Measurements from ENCODE around the gene POLR2C. TPM values are rescaled to one million over a fixed set of nuclear protein-coding genes. Genes with fewer than 3 reads are reported as not detected.

The POLR2C gene
- total RNA-seq, result 100 to 1,000 TPM in 3 of 4 donors, 10 to 100 TPM in 1; 77.1 to 146 (median 101) TPM

DNA sequence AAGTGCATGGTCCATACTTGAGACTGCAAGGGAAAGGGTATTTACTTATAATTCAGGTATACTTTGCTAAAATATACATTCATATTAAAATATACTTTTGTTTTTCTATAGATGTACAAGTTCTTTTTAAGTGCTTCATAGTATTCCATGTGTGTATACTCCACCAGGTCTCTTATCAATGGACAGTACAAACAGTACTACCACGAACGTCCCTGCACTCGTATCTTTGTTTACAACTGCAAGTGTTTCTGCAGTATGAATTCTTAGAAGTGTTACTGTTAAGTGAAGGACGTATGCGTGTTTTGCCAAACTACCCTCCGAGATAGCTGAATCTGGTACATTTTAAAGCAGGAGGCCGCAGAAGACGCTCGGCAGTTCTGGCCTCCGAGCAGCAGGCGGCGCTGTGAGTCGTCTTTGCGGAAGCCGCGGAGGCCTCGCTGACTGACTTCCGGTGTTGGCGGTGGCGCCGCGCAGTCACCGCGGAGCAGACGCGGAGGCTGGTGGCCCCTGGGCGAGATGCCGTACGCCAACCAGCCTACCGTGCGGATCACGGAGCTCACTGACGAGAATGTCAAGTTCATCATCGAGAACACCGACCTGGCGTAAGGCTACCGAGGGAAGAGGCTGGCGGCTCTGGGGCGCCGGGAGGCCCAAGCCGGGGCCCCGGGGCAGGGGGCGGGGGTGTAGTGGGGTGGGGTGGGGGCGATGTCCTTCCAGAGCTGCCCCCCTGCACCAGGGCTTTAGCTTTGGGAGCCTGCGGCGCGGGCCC lies at the start of gene POLR2C:
Gene POLR2C (plus strand): TSS at position 471 of the 769 bp plus-strand sequence. CDS start 46 bp downstream, at position 517.
- WGBS, 2 donors, result 1 to 2% methylated on average over 18 to 47 of the region's 47 CpGs
- peaks cover 0 to 71% (median 12%) of the 10 kb centered on the region in 3 donors for H3K36me3 ChIP-seq
- TF ChIP-seq POLR2A (IDR thresholded peaks at IDR 0.05) (peak; percentile 71 to 85), EP300 (IDR thresholded peaks at IDR 0.05) (peak; percentile 59 to 98)
- TF ChIP-seq, protein P1, sequence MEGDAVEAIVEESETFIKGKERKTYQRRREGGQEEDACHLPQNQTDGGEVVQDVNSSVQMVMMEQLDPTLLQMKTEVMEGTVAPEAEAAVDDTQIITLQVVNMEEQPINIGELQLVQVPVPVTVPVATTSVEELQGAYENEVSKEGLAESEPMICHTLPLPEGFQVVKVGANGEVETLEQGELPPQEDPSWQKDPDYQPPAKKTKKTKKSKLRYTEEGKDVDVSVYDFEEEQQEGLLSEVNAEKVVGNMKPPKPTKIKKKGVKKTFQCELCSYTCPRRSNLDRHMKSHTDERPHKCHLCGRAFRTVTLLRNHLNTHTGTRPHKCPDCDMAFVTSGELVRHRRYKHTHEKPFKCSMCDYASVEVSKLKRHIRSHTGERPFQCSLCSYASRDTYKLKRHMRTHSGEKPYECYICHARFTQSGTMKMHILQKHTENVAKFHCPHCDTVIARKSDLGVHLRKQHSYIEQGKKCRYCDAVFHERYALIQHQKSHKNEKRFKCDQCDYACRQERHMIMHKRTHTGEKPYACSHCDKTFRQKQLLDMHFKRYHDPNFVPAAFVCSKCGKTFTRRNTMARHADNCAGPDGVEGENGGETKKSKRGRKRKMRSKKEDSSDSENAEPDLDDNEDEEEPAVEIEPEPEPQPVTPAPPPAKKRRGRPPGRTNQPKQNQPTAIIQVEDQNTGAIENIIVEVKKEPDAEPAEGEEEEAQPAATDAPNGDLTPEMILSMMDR (IDR thresholded peaks at IDR 0.05), result peak; percentile 90 to 97 (median 96)
- H3K27me3 ChIP-seq, result no peaks in the 10 kb centered on the region
- peak within 1 kb of the TSS; percentile 97 to 99 (median 97) for H3K4me3 ChIP-seq
- H3K4me1 ChIP-seq, result peaks cover 0 to 33% (median 18%) of the 10 kb centered on the region in 4 donors
- peak within 1 kb of the TSS; percentile 90 to 94 (median 94) for H3K27ac ChIP-seq
- no peaks in the 10 kb centered on the region for H3K9me3 ChIP-seq
- DNase-seq (ENCODE audit: low spot score in 2 of 2), result peak; percentile 80 to 87

DNA sequence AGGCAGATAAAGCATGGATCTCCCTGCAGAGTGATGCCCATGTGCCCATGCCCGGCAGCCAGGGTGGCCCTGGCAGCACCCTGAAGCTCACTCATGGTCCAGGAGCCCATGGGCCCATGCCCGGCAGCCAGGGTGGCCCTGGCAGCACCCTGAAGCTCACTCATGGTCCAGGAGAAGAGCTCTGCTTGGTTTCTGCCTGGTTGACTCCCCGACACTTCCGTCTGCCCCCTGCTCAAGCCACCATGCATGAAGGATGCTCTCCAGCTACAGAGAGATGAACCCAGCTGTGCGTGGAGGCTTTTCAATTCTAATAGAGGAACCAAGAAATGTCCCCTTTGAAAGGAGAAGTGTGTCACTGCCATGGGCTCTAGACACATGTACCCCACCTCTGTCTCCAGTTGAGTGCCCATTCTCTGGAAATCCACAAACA lies 49.2 kb upstream of the POLR2C start:
- no peaks in the 10 kb centered on the region for H3K9me3 ChIP-seq
- H3K4me3 ChIP-seq, result no peak overlapping the region
- H3K4me1 ChIP-seq, result peaks cover 0 to 26% (median 11%) of the 10 kb centered on the region in 4 donors
- no peak overlapping the region for H3K27ac ChIP-seq
- WGBS, 2 donors, result 79 to 95% methylated on average over 3 to 5 of the region's 5 CpGs
- TF ChIP-seq, protein P1 (IDR thresholded peaks at IDR 0.05), result no peak
- TF ChIP-seq POLR2A (IDR thresholded peaks at IDR 0.05) (no peak), EP300 (IDR thresholded peaks at IDR 0.05) (no peak)
- DNase-seq (ENCODE audit: low spot score in 2 of 2), result no peak
- no peaks in the 10 kb centered on the region for H3K36me3 ChIP-seq
- no peaks in the 10 kb centered on the region for H3K27me3 ChIP-seq

DNA sequence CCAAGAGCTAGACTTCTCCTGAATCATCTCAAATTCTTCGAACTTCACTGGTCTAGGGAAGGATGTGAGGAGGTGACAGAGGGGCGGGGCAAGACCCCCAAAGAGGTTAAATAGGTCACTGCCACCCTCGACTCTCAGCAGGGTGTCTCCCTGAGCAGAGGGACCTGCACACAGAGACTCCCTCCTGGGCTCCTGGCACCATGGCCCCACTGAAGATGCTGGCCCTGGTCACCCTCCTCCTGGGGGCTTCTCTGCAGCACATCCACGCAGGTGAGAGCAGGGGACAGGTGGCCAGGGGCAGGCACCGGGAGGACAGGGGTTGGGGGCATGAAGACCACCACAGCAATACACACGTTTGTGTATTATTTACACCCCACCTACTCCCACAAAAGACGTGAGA lies 48.7 kb upstream of the POLR2C start:
- no peak for DNase-seq (ENCODE audit: low spot score in 2 of 2)
- H3K36me3 ChIP-seq, result no peaks in the 10 kb centered on the region
- no peaks in the 10 kb centered on the region for H3K27me3 ChIP-seq
- TF ChIP-seq, protein P1 (IDR thresholded peaks at IDR 0.05), result no peak
- no peak for TF ChIP-seq EP300 (IDR thresholded peaks at IDR 0.05)
- TF ChIP-seq POLR2A (IDR thresholded peaks at IDR 0.05), result no peak
- no peak overlapping the region for H3K27ac ChIP-seq
- H3K9me3 ChIP-seq, result no peaks in the 10 kb centered on the region
- peaks cover 0 to 30% (median 12%) of the 10 kb centered on the region in 4 donors for H3K4me1 ChIP-seq
- no peak overlapping the region for H3K4me3 ChIP-seq
- 79 to 84% methylated on average over 7 of the region's 7 CpGs for WGBS, 2 donors

DNA sequence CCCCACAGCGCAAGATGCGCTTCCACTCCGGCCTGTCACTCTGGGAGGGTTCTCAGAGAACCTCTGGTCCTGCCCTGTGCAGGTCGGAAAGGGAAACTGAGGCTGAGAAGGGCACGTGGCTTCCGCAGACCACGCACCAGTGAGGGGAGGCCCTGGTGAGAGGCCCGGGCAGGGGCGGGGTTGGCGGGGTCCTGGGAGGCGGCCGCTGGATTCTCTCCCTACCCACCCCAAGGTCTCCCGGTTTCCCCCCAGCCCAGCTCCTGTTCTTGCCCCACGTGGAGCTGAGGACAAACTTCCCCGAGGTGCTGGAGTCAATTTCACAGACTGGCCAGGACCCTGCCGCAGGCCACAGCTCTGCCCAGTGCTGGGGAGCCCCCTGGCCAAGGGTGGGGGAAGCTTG lies 46.4 kb upstream of the POLR2C start:
- H3K27ac ChIP-seq, result peak overlapping the region in 2 of 4 donors; percentile 63 to 82
- no peaks in the 10 kb centered on the region for H3K27me3 ChIP-seq
- TF ChIP-seq EP300 (IDR thresholded peaks at IDR 0.05) (no peak), POLR2A (IDR thresholded peaks at IDR 0.05) (no peak)
- TF ChIP-seq, protein P1 (IDR thresholded peaks at IDR 0.05), result no peak
- no peak overlapping the region for H3K4me3 ChIP-seq
- DNase-seq (ENCODE audit: low spot score in 2 of 2), result no peak
- 83 to 84% methylated on average over 13 to 16 of the region's 16 CpGs for WGBS, 2 donors
- H3K4me1 ChIP-seq, result peaks cover 0 to 34% (median 14%) of the 10 kb centered on the region in 4 donors
- no peaks in the 10 kb centered on the region for H3K9me3 ChIP-seq
- no peaks in the 10 kb centered on the region for H3K36me3 ChIP-seq

DNA sequence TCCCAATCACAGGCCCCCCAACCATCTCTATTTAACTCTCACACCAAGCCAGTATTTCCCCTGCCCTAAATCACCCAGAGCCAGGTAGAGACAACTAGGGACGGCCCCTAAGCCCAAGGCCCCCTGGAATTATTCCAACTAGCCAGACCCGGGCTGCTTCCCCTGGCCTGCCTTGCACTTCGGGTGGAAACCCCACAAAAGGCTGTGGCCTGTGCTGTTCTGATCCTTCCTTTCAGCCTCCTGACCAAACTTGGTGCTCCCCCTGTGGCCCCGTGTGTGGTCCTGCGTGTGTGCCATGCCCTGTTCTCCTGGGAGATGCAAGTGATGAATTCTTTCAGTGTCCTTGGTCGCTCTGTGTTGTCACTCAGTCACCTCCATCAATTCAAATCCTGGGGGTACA lies 43.0 kb upstream of the POLR2C start:
- WGBS, 2 donors, result 69 to 72% methylated on average over 6 of the region's 6 CpGs
- Histone ChIP-seq H3K36me3 (no peaks in the 10 kb centered on the region), H3K27ac (peak overlapping the region in 3 of 4 donors; percentile 10 to 51 (median 21)), H3K4me3 (no peak overlapping the region), H3K4me1 (peaks cover 0 to 47% (median 17%) of the 10 kb centered on the region in 4 donors), H3K9me3 (no peaks in the 10 kb centered on the region), H3K27me3 (no peaks in the 10 kb centered on the region)
- TF ChIP-seq EP300 (IDR thresholded peaks at IDR 0.05) (no peak), POLR2A (IDR thresholded peaks at IDR 0.05) (no peak)
- DNase-seq (ENCODE audit: low spot score in 2 of 2), result no peak
